LNCAP (cell line): Measurements from ENCODE around the gene CA9.

Experiments
- TF ChIP-seq, protein P1 (sequence below): fragments of 450-650 bp; IDR thresholded peaks from 2 replicates; pipeline ENCODE4 v1.5.1; 2017; ENCODE audit warnings: mild to moderate bottlenecking

CA9 gene

DNA sequence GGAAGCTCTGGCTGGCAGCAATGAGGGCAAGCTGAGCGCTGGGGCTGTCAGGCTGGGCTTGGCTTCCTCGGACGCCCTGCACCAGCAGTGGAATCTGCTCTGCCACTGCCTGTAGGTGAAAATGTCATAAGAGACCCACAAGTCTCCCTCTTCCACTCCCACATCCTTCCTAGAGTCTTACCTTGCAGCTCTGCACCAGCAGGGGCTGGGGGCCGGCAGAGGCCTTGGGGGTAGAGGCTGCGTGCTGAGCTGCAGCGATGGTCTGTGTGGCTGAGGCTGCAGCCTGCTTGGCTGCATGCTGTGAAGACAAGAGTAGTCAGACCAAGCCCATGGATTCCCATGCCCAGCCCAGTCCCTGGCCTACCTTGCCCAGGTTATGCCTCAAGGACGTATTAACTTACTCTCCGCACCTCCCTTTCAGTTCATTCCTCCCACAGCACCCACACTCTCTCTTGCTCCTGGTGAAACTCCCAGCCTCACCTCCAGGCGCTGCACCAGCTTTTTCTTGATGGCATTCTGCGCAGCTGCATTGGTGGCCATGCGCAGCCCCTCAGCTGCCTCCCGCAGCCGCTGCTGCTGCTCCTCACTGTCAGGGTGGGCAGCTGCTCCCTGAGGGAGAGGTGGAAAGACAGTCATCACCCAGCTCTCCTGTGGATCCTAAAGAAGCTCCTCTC, 41.0 kb downstream of the CA9 start:
- TF ChIP-seq, protein P1, sequence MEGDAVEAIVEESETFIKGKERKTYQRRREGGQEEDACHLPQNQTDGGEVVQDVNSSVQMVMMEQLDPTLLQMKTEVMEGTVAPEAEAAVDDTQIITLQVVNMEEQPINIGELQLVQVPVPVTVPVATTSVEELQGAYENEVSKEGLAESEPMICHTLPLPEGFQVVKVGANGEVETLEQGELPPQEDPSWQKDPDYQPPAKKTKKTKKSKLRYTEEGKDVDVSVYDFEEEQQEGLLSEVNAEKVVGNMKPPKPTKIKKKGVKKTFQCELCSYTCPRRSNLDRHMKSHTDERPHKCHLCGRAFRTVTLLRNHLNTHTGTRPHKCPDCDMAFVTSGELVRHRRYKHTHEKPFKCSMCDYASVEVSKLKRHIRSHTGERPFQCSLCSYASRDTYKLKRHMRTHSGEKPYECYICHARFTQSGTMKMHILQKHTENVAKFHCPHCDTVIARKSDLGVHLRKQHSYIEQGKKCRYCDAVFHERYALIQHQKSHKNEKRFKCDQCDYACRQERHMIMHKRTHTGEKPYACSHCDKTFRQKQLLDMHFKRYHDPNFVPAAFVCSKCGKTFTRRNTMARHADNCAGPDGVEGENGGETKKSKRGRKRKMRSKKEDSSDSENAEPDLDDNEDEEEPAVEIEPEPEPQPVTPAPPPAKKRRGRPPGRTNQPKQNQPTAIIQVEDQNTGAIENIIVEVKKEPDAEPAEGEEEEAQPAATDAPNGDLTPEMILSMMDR, result no peak

DNA sequence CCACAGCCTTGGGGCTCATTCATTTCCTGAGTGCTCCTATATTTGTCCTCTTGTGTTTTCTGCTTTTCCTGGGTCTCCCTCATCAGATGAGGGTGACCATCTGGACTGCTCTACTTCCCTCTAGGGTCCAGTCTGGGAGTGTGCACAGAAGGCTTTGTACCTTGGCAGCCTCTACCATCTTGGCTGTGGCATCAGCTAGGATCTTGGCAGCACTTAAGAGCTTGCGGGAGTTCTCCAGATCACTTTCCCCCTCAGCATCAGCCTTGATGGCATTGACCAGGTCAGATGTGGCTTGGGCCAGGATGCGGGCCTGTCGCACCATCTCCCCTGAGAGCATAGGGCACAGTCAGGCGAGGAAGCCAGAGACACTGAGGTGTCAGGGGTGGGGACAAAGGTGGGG, 42.5 kb downstream of the CA9 start:
- TF ChIP-seq, protein P1, result no peak

DNA sequence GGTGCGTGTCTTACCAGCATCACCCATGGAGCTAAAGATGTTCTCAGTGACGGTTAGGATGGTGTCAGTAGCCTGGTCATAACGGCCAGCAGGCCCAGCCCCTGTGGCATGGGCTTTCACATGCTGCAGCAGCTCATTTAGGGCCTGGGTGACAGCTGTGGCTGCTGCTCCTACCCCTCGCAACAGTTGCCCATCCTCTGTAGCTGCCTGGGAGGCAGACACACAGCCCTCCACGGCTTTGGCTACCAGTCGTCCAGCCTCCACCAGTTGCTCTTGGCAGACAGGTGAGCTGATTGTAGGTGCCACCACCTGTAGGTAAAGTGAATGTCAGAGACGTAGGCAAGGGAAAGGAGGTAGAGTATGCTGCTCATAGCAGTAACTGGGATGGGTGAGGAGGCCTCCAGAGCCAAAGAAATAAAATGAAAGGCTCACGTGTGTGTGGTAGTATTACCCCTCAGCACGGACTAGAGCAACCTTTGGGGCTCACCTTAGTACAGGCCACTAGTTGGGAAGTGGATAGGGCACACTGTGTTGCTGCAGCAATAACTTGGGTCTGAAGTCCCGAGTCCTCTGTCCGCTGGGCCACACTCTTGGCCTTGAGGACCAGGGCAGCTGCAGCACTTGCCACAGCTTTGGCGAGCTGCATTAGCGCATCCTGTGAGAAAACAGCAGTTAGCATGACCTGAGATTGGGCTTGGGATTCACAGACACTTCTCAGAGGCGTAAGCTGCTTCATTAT, 43.6 kb downstream of the CA9 start:
- TF ChIP-seq, protein P1, result no peak

DNA sequence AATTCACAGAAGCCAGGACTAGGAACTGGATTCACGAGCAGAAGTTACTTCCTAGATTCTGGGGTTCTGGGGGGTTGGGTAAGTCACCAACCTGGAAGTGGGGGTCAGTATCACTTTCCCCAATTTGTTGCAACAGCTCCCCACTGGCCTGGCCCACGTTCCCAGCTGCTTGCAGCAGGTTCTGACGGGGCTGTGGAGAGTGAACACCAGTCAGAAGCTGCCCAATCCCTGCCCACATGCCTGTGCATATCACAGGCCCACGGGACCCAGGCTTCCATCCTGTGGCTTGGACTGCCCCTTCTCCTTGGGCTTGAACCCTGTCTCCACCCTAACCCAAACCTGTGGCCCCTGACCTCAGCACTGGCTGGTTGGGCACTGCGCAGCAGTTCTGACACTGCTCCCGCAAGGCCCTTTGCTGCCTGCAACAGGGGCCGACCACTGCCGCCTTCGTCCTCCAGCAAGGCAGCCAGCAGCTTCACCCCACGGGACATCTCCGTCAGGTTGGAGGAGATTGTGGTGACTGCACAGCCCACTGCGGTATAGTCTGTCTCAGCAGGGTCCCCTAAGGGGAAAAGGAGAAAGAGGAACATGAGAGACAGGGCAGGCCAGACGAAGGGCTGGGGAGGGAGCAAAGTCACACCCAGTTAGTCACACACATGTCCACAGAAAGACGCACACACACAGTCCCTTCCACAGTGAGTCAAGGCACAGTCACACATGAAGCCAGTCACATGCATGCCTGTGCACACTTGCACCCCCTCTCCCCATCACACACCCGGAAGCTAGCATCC, 45.2 kb downstream of the CA9 start:
- TF ChIP-seq, protein P1, result no peak

DNA sequence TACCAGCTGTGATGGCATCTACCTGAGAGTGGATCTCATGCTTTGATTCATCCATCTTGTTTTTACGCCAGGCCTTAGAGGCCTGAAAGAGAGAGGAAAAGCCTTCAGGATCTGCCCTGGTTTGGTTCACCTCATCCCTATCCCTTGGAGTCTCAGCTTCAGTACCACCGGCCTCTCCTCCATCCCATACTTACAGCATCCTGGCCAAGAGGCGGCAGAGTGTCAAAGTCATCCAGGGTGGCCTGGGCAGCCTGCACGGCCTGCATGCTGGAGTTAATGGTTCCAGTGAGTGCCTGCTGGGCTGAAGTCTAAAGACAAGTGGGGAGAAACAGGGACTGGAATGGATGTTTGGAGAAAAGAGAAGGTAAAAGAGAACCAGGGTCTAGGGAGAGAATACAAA, 45.8 kb downstream of the CA9 start:
- TF ChIP-seq, protein P1, result no peak

DNA sequence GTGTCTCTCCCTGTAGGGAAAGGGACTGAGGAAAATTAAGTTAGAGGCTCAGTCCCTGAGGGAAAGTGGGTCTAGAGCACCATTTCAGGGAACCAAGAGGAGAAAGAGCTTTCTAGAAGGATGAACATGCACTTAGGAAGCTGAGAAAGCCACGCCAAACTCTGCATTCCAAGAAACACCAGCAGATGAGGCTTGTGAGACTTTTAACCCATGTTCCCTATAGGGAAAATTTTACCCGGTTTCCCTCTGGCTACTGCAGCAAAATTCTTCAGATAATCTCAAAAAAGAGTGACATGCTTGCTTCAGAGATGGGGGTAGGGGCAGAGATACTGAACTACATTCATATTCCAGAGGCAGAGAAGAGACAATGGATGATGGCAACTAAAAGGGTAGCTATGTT, 49.7 kb downstream of the CA9 start:
- TF ChIP-seq, protein P1, result no peak

DNA sequence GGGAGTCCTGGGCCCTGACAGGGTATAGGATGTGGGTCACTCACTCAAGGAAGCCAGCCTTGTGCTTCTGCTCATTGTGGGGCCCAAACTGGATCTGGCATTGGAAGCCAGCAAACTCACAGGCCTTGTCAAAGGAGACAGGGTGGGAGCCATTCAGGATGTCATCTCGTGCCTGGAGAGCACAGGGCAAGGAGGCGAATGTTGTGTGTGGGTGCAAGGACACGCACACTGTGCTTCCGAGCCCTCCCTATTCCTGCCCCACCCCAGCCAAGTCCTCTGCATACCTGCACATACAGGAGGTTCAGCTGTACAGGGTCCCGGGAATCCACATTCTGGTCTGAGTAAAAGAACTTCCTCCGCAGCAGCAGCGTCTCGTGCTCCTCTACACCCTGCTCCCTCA, 50.2 kb downstream of the CA9 start:
- TF ChIP-seq, protein P1, result no peak
